T1000 (cell line): ENCODE measurements around the gene ATOSB.

Experiments used
- DNase-seq: peaks from one replicate; lab custom pipeline; 2025; ENCODE audit warnings: mixed read lengths; lab: John Stamatoyannopoulos, UW

Gene ATOSB

DNA sequence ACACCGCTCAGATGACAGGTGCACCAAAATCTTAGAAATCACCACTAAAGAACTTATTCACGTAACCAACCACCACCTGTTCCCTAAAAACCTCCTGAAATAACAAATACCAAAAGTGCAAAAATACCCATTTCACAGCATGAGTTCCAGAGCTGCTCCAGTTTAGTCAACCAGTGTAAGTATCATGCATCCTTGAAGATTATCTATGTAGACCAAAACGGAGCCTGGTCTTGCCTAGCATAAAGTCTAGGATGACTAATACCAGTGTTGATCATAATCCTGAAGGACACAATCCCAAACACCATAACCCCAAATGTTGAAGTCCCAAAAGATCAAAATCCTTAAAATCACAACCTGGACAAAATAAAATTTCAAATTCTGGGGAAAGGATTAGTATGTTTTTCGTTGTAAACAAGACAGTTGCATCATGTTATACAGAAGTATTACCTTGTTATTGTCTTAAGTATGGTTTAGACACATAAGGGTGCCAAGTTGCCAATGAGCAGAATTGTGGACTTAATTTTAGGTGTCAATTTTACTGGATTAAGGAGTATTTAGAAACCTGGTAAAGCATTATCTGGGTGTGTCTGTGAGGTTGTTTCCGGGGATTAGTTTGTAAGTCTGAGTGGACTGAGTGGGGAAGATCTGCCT, 61.4 kb downstream of the ATOSB start:
- no peak for DNase-seq
